Activated CD8-positive, alpha-beta memory T cell treated with anti-CD3 and anti-CD28 coated beads, Interleukin-2, amount 50 U/mL, for 4 hours (primary cell): Measurements from ENCODE around the gene PAK1.

ENCODE experiments used
- DNase-seq: peaks from one replicate; pipeline ENCODE4 v3.0.0-alpha.2; 2020

The PAK1 gene

DNA sequence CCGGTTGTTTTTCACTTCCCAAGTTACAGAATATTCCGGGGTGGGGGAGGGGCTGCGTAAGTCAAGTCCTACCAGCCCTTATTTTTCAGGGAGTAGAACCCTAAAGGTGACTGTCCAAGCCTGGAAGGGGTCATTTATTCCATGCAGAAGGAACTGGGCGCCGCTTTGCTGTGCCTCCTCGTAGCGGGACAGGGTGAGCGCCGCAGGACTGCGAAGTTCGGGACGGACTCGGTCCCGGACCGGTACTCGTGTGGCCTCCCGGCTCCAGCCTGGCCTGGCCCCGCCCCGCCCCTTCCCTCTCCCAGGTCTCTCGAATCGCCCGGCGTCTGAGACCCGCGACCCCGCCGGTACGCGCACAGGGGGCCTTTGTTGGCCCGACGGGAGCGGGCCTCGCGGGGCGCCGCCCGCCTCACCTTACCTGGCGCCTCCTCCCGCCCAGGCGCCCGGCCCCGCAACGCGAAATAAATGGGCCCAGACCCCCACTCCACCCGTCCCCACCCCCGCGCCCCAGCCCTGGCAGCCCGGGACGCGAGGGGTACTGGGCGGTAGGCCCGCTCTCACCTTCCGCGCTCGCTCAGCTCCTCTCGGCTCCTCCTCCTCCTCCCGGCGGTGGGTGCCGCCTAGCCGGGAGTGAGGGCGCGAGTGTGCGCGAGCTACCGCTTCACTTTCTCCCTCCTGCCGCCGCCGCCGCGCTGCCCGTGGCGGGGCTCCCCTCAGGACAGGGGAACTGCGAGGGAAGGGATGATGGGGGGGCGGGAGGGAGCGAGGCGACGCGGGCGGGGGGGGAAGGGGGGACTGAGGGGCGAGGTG is 698 bp downstream of the PAK1 start:
- DNase-seq = peak; percentile 61

GRCh38 chr11:77471558-77472193 is 2.2 kb downstream of the PAK1 start:
- DNase-seq = no peak

- DNase-seq = no peak
Observed at GRCh38 chr11:77470971-77471370, 2.9 kb downstream of the PAK1 start.

DNA sequence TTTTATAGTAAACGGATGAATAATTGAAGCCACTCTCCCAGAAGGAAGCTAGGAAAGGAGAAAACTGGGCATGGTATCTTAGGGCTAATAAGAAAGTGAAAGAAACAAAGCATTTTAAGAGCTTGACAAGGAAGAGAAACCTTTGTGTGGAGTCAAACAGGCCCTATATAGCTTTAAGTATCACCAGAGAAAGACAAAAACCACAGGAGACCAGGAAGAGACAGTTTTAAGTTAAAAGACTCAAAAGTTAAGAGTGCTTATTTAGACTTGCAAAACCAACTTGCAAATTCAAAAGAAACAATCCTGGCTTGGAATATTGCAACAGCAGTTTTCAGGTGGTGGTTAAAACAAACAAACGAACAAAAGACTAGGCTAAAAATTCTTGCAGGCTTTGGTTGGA is 3.4 kb downstream of the PAK1 start:
- DNase-seq = no peak

- DNase-seq = no peak
Observed at GRCh38 chr11:77468527-77468926, 5.4 kb downstream of the PAK1 start.

GRCh38 chr11:77467993-77468392 is 5.9 kb downstream of the PAK1 start:
- DNase-seq = no peak

GRCh38 chr11:77467233-77467632 is 6.7 kb downstream of the PAK1 start:
- DNase-seq = no peak

DNA sequence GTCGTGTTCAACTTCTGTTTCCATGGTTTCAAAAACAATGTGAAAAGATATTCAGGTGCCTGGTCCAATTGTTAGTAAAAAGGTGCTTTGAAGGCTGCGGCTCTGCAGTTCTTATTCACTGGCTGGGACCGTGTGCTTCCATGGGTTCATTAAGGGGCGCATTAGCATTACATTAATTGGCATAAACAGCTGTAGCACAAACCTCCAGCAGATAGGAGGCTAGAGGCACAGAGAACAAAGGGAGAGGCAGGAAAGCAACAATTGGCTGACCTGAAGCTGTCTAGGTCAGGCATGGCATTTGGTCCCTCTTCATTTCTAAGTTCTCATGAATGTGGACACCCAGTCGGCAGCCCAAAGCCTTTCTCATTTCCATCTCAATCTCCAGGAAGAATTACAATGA is 16.6 kb downstream of the PAK1 start:
- no peak for DNase-seq

DNA sequence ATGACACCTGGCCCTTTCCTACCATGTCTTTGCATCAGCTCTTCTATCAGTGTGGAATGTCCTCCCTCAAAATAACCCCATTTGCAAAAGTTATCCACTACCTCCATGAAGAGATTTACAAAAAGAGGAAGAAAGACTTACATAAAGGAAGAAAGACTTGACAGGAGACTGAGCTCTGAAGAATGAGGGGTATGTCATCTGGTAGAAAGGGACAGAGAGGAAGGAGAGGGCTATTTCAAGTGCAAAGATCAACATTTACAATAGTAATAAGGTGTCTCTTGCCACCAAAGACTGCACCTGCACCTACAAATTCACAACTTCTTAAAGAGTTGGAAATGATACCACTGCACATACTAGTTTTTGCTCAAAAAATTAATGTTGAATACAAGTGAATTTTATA is 18.2 kb downstream of the PAK1 start:
- DNase-seq = no peak

- DNase-seq = no peak
Observed at GRCh38 chr11:77454867-77455655, 18.8 kb downstream of the PAK1 start.

DNA sequence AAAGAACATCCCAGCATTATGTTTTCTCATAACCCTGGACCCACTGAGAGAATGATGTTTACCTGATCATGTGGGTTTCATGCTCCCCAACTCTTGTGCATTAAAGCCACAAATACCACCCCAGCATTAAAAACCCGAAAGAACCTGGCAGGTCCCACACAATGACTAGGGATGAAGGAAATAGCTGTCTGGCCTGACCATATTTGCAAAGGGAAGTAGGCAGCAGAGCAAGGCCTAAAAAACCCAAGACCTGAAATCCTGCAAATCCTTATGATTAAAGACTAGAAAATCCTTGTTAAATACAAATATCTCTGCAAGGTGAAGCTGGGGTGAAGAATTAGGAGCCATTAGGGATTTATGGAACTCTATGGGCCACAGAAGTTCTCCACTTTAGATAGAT is 23.7 kb downstream of the PAK1 start:
- no peak for DNase-seq

DNA sequence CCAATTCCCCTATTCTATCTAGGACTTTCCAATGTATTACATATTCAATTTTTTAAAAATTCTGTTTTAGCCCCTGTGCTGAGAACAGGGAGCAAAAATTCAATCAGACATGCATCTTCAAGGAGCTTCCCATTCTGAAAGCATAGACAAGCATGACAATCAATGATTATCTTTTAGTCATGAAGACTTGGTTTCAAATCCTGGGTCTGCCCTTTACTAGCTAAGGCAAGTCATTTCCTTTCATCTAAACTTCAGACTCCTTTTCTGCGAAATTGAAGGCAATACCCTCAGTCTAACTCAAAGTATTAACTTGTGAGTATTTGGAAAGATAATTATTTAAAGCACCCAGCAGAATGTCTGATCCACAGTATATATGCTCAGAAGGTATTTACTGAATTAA is 24.1 kb downstream of the PAK1 start:
- DNase-seq = no peak

DNA sequence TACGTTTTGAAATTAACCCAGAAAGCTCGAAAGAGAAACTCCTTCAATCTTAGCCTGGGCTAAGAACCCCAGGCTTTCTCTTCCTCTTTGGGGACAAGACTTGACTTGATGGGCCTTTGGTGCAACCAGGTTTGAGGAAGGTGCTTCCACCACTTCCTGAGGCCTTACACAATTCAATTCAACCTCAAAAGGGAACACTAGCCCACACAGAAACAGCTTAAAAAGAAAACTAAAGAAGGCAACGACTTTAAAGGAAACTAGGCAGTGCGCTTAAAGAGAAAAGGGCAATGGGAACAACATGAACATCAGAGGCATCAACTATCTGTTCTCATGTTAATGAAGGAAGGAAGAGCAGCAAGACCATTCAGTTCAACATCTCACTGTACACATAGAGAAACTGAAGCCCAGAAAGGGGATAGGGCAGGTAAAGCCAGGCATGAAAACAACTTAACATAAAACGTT is 24.8 kb downstream of the PAK1 start:
- DNase-seq = no peak

DNA sequence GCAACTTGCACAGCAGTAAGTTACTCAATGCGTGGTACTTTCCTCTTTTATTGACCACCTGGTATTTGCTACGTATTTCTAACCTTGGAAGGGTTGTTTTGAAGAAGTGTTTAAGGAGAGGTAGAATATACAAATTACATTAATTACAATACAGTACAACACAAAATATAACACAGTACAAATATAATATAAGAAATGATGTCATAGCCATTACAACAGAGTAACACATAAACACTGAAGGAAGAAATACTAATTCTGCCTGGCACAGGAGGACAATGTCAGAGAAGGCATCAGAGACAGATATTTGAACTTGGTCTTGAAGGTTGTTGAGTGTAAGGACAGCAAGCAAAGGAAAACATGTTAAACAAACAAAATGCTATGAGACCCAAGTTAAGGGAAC is 25.6 kb downstream of the PAK1 start:
- no peak for DNase-seq

DNA sequence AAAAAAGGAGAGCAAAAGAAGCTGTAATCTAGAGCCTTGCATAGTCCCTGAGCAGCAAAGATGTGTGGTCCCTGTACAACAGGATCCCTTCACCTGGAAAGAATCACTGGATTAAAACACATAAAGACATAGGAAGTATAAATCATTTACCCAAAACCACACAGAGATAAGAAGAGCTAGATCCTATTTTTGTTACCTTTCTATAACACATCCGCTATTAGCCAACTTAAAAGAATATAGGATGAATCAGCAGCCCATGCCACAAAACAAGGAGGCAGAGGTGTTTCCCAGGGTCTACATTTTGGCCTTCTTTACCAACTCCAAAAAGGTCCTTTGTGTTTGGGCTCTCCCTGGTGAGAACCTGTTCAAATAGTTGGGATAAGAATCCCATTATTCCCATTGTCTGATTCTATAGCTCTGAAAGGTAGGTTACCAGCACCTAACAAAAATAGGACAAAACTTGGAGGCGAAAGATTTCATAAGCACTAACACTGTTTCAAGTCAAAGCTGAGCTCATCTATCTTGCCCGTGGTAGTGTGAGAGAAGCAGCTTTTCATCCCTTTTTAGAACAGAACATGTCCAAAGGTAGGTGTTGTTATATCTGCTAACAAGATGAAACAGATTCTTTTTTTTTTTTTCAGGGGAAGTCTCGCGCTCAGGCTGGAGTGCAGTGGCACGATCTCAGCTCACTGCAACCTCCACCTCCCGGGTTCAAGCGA is 26.8 kb downstream of the PAK1 start:
- DNase-seq = no peak

- no peak for DNase-seq
Observed at GRCh38 chr11:77444261-77444660, 29.6 kb downstream of the PAK1 start.

DNA sequence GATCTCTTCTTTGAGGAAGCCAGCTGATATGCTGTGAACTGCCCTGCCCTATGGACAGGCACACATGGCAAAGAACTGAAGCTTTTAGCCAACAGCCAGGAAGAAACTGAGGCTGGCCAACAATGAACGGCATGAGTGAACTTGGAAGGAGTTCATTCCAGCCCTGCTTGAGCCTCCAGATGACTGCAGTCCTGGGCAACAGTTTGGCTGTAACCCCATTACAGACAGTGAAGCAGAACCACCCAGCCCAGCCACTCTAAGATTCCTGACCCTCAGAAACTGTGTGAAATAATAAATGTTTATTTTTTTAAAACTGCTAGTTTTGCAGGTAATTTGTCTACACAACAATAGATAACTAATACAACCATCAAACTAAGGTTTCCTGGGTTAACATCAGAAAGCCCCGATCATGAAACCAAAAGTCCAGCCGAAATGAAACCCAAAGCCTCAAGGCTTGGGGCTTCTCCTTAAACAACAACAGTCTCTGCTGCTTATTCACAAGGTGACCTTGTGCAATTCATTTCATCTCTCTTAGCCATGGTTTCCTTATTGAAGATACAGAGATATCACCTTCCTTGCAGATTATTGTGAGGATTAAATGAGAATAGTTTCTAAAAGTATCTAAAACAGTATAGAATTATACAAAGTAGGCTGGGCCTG is 31.4 kb downstream of the PAK1 start:
- no peak for DNase-seq

DNA sequence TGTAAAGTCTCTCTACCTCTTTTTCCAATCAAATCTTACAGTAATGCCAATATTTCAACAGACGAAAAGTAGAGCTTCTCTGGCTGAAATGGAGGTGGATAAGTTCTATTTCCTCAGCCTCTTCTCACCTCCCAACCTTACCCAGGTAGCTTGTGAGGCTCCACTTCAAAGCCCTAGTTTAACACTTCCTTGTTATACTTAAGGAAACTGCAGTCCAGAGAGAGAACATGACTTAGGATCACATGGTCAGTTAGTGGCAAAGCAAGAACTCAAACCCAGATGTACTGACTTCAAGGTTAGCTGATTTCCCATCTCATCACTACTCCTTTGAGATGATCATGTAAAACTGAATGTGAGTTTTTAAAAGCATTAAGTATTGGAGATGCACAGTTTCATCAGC is 32.5 kb downstream of the PAK1 start:
- DNase-seq = no peak

GRCh38 chr11:77440678-77441077 is 33.2 kb downstream of the PAK1 start:
- DNase-seq = no peak

- DNase-seq = no peak
Observed at GRCh38 chr11:77438487-77438886, 35.4 kb downstream of the PAK1 start.

- no peak for DNase-seq
Observed at GRCh38 chr11:77436969-77437368, 36.9 kb downstream of the PAK1 start.

- no peak for DNase-seq
Observed at GRCh38 chr11:77436506-77436905, 37.4 kb downstream of the PAK1 start.

DNA sequence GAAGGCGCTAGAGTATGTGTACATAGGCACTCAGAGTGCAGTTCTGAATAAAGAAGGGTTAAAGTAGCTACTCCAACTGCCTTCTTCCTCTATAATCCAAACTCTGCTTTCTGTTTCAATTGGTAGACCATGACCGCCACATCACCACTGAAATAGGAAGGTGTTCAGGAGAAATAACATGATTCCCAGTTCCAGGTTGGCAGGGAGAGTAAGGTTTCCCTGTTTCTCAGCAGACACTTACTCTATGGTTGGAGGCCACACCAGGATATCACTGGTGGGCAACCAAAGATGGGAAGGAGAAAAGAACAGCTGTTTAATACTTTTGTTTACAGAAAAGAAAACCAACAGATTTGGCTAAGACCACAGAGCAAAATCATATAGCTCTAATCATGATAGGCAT is 37.9 kb downstream of the PAK1 start:
- no peak for DNase-seq
